Activated T-cell treated with anti-CD3 and anti-CD28 coated beads, Interleukin-2, amount 50 U/mL, for 72 hours (primary cell): Measurements from ENCODE around the gene WFIKKN2. TPM values are rescaled to one million over a fixed set of nuclear protein-coding genes. Genes with fewer than 3 reads are reported as not detected.
A peak's percentile ranks its signal among the peaks of the same experiment; 100 is the strongest.
"Not testable (repeated sequence)": the region's sequence is repeated elsewhere in the genome, so short reads cannot be mapped to it uniquely, and the experiment has no call there.

Experiments
- ATAC-seq, 2 donors: fragments of 150-1000 bp; cut with Tn5 transposase; replicated peaks in 1 of 2; 2 replicates each; pipeline ENCODE4 v1.10.0; 2021; ENCODE audit warnings: moderate library complexity in 2 of 2, mild to moderate bottlenecking in 1 of 2
- DNase-seq, 2 donors: peaks; one replicate each; pipeline ENCODE4 v3.0.0; 2021 to 2022; ENCODE audit warnings: mixed read lengths in 1 of 2
- H3K27ac Mint-ChIP-seq: one replicate; pipeline ENCODE4 v1.8.0; 2022; ENCODE audit warnings: mild to moderate bottlenecking, moderate library complexity, mixed read lengths
- H3K27me3 Mint-ChIP-seq: one replicate; pipeline ENCODE4 v1.8.0; 2022; ENCODE audit warnings: low read depth, mixed read lengths
- H3K36me3 Mint-ChIP-seq, 2 donors: one replicate each; pipeline ENCODE4 v1.8.0; 2022; ENCODE audit warnings: mixed read lengths in 2 of 2, mild to moderate bottlenecking in 1 of 2; ENCODE audit not compliant: insufficient read depth in 2 of 2
- H3K4me1 Mint-ChIP-seq: one replicate; pipeline ENCODE4 v1.8.0; 2022; ENCODE audit warnings: low read depth, mixed read lengths
- H3K4me3 Mint-ChIP-seq, 2 donors: one replicate each; pipeline ENCODE4 v1.8.0; 2022; ENCODE audit warnings: mild to moderate bottlenecking in 2 of 2, mixed read lengths in 2 of 2, moderate library complexity in 2 of 2
- H3K9me3 Mint-ChIP-seq, 2 donors: one replicate each; pipeline ENCODE4 v1.8.0; 2022; ENCODE audit warnings: mixed read lengths in 2 of 2
- total RNA-seq, 2 donors: library from RNA; stranded (reverse); gene quantifications; one replicate each; pipeline ENCODE4 v1.2.3, GENCODE V29; 2022

The WFIKKN2 gene
- total RNA-seq, 2 donors from 2014 or later, result not detected

DNA sequence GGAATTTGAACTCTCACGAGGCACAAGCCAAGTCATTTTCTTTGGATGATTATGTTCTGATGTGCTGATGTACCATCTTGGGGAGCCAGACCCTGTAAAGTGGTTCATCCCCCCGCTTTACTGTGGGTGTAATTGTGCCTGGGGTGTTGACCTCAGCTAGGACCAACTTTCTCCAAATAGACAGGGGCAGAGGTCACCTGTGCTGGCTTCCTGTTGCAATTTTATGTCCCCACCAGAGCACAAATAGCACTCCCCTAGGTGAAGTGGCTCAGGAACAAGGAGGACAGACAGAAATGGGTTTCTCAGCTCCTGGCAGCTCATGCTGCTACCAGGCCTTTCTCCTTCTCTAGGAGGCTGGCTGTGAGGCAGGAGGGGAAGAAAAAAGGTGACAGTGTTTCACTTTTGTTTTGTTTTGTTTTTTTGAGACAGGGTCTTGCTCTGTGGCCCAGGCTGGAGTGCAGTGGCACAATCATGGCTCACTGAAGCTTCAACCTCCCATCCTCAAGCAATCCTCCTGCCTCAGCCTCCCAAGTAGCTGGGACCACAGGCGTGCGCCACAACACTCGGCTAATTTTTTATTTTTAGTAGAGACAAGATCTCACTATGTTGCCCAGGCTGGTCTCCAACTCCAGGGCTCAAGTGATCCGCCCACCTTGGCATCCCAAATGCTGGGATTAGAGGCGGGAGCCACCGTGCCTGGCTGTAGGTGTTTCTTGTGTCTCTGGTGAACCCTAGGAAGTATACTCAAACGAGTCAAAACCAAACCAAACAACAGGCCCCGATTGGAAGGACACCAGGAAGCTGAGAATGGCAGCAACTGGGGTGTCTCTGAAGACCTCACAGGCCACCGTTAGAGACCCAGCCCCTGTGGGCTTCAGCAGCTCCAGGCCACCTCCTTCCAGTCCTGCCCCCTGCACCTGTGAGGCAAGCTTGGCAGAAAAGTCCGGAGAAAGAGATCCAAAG, 32.5 kb upstream of the WFIKKN2 start:
- Mint-ChIP-seq H3K9me3 (no peaks in the 10 kb centered on the region), H3K27me3 (no peaks in the 10 kb centered on the region), H3K4me3 (no peak overlapping the region), H3K36me3 (no peaks in the 10 kb centered on the region), H3K27ac (no peak overlapping the region), H3K4me1 (no peaks in the 10 kb centered on the region)
- ATAC-seq, result no peak
- no peak for DNase-seq

DNA sequence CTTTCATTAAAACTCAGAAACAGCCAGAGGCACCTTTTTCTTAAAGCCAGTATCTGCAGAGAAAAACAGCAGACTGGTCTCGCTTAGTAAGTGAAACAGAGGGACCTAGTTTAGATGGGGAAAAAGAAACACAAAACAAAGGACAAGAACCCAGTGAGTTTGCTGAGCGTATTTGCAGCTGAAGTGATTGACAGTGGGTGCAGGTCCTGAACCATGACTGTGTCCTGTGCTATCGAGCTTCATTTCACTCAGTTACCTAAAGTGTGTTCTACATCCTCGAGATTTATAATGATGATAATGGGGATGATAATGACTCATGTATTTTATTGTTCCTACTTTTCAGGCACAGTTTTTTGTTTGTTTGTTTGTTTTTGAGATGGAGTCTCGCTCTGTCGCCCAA, 31.7 kb upstream of the WFIKKN2 start:
- no peaks in the 10 kb centered on the region for H3K4me1 Mint-ChIP-seq
- DNase-seq, result no peak
- H3K36me3 Mint-ChIP-seq, result no peaks in the 10 kb centered on the region
- H3K4me3 Mint-ChIP-seq, result no peak overlapping the region
- H3K9me3 Mint-ChIP-seq, result no peaks in the 10 kb centered on the region
- ATAC-seq, result no peak
- H3K27ac Mint-ChIP-seq, result no peak overlapping the region
- no peaks in the 10 kb centered on the region for H3K27me3 Mint-ChIP-seq

DNA sequence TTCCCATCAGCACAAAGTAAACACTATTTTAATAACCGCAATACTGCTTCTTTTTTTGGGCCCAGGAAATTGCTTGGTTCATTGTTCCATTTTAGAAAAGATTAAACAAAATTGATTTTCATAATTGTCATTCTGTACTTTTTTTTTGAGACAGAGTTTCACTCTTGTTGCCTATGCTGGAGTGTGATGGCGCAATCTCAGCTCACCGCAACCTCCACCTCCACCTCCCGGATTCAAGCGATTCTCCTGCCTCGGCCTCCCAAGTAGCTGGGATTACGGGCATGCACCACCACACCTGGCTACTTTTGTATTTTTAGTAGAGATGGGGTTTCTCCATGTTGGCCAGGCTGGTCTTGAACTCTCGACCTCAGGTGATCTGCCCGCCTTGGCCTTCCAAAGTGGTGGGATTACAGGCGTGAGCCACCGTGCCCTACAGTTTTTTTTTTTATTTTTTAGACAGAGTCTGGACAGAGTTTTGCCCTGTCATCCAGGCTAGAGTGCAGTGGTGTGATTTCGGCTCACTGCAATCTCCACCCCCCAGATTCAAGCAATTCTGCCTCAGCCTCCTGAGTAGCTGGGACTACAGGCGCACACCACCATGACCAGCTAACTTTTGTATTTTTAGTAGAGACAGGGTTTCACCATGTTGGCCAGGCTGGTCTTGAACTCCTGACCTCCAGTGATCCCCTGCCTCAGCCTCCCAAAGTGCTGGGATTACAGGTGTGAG, 30.5 kb upstream of the WFIKKN2 start:
- not testable (repeated sequence) for H3K4me3 Mint-ChIP-seq, H3K27me3 Mint-ChIP-seq, ATAC-seq, H3K9me3 Mint-ChIP-seq, H3K36me3 Mint-ChIP-seq, DNase-seq, H3K4me1 Mint-ChIP-seq
- H3K27ac Mint-ChIP-seq, result peak overlapping the region; percentile 8

DNA sequence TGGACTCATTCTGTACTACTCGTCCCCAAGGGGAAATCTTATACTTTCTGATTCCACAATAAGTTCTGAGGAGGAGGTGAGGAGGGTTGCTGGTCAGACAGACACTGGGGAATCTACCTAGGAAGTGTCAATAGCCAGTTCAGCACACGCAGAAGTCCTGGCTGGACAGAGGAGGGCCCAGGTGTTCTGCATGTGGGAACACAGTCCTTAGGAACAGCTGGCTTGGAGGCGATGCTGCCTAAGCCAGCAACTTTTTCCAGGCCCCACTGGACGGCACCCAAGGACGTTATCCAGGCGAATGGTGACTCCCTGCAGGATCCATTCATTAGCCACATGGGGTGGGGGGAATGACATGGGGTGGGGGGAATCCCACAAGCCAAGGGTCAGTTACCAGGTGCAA, 29.9 kb upstream of the WFIKKN2 start:
- Mint-ChIP-seq H3K4me3 (no peak overlapping the region), H3K9me3 (no peaks in the 10 kb centered on the region), H3K27me3 (no peaks in the 10 kb centered on the region), H3K4me1 (no peaks in the 10 kb centered on the region), H3K27ac (no peak overlapping the region), H3K36me3 (no peaks in the 10 kb centered on the region)
- ATAC-seq (no peak), DNase-seq (no peak)

DNA sequence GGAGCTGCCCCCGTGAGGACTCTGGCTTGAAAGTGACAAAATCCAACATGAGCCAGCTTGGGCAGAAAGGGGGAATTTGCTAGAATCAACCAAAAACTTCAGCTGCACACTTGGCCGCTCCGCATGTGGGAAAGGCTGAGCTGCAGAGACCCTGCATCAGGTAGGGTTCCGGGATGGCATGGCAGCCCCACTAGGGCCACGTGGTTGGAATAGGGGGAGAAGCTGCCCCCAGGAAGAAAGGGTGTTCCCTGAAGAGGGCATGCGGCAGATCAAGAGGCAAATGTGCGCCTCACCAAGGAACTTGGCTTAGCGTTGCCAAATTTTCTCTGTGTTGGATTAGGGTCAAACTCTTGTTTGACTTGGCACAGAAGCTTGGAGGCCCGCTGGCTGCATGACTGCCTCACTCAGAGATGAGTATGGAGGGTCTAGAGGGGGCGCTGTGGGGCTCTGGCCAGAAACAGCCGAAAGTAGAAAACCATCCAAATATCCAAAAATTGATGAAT, 29.2 kb upstream of the WFIKKN2 start:
- no peak for ATAC-seq
- Mint-ChIP-seq H3K27me3 (no peaks in the 10 kb centered on the region), H3K9me3 (no peaks in the 10 kb centered on the region), H3K4me3 (no peak overlapping the region), H3K36me3 (no peaks in the 10 kb centered on the region), H3K4me1 (no peaks in the 10 kb centered on the region), H3K27ac (no peak overlapping the region)
- DNase-seq, result no peak

DNA sequence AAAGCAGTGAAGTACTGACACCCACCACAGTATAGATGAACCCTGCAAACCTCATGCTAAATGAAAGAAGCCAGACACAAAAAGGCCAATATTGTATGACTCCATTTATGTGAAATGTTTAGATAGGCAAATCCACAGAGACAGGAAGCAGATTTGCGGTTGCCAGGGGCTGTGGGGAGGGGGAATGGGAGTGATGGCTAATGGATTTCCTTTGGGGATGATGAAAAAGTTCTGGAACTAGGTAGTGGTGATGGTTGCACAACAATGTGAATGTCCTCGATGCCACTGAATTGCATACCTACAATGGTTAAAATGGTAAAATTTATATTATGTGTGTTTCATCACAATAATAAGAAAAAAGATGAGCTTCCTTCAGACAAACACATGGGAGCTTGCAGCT, 28.4 kb upstream of the WFIKKN2 start:
- no peaks in the 10 kb centered on the region for H3K27me3 Mint-ChIP-seq
- ATAC-seq (no peak), DNase-seq (no peak)
- no peaks in the 10 kb centered on the region for H3K9me3 Mint-ChIP-seq
- H3K4me3 Mint-ChIP-seq, result no peak overlapping the region
- no peaks in the 10 kb centered on the region for H3K36me3 Mint-ChIP-seq
- H3K4me1 Mint-ChIP-seq, result no peaks in the 10 kb centered on the region
- H3K27ac Mint-ChIP-seq, result no peak overlapping the region

DNA sequence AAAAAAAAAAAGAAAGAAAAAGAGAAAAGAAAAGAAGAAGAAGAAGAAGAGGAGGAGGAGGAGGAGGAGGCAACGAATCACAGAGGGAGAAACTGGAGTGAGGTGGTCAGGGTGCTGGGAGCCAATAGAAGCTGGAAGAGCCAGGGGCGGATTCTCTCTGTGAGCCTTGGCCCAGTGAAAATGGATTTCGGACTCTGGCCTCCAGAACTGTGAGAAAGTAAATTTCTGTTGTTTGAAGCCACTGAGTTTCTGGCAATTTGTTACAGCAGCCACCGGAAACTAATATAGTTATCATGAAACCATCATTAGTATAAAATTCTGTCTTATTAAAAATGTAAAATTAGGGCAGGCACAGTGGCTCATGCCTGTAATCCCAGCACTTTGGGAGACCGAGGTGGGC, 27.7 kb upstream of the WFIKKN2 start:
- H3K27ac Mint-ChIP-seq, result no peak overlapping the region
- DNase-seq, result no peak
- ATAC-seq, result no peak
- no peaks in the 10 kb centered on the region for H3K9me3 Mint-ChIP-seq
- H3K36me3 Mint-ChIP-seq, result no peaks in the 10 kb centered on the region
- no peak overlapping the region for H3K4me3 Mint-ChIP-seq
- H3K4me1 Mint-ChIP-seq, result no peaks in the 10 kb centered on the region
- no peaks in the 10 kb centered on the region for H3K27me3 Mint-ChIP-seq

DNA sequence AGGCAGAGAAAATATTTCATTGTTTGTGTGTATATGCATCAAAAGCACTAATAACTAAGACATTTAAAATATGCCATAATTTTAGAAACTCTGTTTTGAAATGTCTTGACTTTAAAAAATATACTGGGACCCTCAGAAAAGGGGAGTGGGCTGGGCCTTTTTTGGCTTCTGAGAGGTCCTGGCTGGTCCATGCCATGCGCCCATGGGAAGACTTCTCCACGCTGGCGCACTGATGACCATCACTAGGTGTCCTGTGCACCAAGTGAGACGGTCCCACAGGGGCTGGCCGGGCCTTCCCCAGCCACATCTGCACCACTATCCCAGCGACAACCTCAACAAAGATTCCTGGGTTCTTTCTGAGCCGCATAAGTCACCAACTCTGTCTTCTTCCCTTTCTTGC, 27.0 kb upstream of the WFIKKN2 start:
- DNase-seq (no peak), ATAC-seq (no peak)
- Mint-ChIP-seq H3K9me3 (no peaks in the 10 kb centered on the region), H3K36me3 (no peaks in the 10 kb centered on the region), H3K4me1 (no peaks in the 10 kb centered on the region), H3K27me3 (no peaks in the 10 kb centered on the region), H3K27ac (no peak overlapping the region), H3K4me3 (no peak overlapping the region)

DNA sequence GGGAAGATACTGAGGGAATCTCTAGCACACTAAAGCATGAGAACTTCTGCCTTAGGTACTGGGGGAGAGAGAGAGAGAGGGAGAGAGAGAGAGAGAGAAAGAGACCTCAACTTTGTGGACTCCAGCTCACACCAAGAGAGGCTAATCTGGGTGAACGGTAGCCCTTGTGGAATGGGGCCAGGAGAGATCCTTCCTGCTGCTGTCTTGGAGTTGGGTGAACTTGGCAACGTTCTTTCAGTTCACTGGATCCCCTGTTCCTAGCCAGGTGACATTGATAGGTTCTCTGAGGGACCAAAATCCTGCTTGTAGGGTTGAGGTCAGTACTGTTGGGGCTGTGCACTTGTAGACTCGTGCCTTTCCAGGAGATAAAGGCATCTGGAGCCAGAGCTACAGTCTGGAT, 26.5 kb upstream of the WFIKKN2 start:
- Mint-ChIP-seq H3K36me3 (no peaks in the 10 kb centered on the region), H3K9me3 (no peaks in the 10 kb centered on the region), H3K4me3 (no peak overlapping the region), H3K27me3 (no peaks in the 10 kb centered on the region), H3K4me1 (no peaks in the 10 kb centered on the region), H3K27ac (no peak overlapping the region)
- DNase-seq (no peak), ATAC-seq (no peak)

DNA sequence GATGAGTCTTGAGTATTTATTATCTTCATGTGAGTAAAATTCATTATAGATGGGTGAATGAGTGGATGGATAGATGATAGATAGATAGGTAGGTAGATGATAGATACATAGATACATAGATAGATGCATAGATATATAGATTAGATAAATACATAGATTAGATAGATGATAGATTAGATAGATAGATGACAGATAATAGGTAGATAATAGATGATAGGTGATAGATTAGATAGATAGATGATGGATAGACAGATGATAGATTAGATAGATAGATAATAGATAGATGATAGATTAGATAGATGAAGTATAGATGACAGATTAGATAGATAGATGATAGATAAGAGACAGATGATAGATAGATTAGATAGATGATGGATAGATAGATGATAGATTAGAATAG, 21.8 kb upstream of the WFIKKN2 start:
- no peak overlapping the region for H3K4me3 Mint-ChIP-seq
- ATAC-seq, result no peak
- peaks cover 8% of the 10 kb centered on the region for H3K4me1 Mint-ChIP-seq
- H3K9me3 Mint-ChIP-seq, result no peaks in the 10 kb centered on the region
- peaks cover 9% of the 10 kb centered on the region for H3K27me3 Mint-ChIP-seq
- H3K36me3 Mint-ChIP-seq, result no peaks in the 10 kb centered on the region
- no peak overlapping the region for H3K27ac Mint-ChIP-seq
- DNase-seq, result no peak

DNA sequence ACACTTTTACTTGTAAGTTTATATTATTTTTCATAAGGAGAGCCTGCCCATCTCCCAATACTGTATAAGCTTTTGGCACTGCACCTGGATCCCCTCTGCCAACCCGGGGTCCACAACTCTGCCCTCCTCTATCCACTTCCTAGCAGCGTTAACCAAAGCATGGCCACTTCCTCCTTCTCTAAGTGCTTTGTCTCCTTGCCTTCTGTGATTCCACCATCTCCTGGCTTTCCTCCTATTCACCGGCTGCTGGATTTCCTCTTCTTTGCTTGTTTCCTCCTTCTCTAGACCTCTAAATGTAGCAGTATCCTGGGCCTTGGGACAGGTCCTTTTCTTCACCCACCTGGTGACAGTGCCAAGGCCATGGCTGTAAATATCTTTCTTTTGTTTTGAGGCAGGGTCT, 20.0 kb upstream of the WFIKKN2 start:
- Mint-ChIP-seq H3K4me1 (peaks cover 16% of the 10 kb centered on the region), H3K4me3 (no peak overlapping the region), H3K27ac (no peak overlapping the region), H3K36me3 (no peaks in the 10 kb centered on the region), H3K9me3 (no peaks in the 10 kb centered on the region), H3K27me3 (peaks cover 17% of the 10 kb centered on the region)
- ATAC-seq, result no peak
- no peak for DNase-seq

DNA sequence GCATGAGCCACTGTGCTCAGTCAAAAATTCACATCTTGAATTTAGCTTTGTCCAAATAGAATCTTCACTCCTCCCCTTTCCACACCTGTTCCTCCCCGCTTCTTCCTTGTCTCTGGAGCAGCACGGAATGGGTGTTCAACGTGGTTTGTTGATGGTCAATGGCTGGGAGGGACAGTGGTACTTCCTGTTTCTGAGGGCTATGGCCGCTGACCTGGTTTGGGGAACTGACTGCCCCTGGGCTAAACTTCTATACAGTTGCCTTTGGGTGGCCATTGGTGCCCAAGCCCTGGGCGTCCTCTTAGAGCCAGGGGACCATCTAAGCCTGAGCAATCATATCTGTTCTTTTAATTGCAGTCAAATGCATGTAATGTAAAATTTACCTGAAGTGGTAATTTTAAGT, 19.1 kb upstream of the WFIKKN2 start:
- Mint-ChIP-seq H3K36me3 (no peaks in the 10 kb centered on the region), H3K27me3 (peaks cover 17% of the 10 kb centered on the region), H3K4me1 (peaks cover 16% of the 10 kb centered on the region), H3K4me3 (no peak overlapping the region), H3K9me3 (no peaks in the 10 kb centered on the region), H3K27ac (no peak overlapping the region)
- DNase-seq (no peak), ATAC-seq (no peak)
